ENCODE data around the gene CRYBG3. TPM values are rescaled to one million over a fixed set of nuclear protein-coding genes. Genes with fewer than 3 reads are reported as not detected.

The CRYBG3 gene
- total and polyA plus RNA-seq, 2 donors (not counting 1 experiment from before 2014, with no cell fraction given): 8.7 to 29.9 TPM

GRCh38 chr3:97896129-97896528 lies 74.3 kb downstream of the CRYBG3 start:
- Histone ChIP-seq H3K9ac (ENCODE audit: insufficient read depth, low read length) (no peak overlapping the region), H3K9me3 (ENCODE audit: control insufficient read depth, insufficient read depth, low read depth, low read length) (no peaks in the 10 kb centered on the region), H3K36me3 (ENCODE audit: control insufficient read depth, insufficient read depth, low read length) (no peaks in the 10 kb centered on the region), H3K27ac (ENCODE audit: insufficient read depth, low read length) (no peak overlapping the region), H2AFZ (ENCODE audit: low read length) (no peak overlapping the region), H4K20me1 (ENCODE audit: control insufficient read depth, extremely low read depth, insufficient read depth, low read length) (no peaks in the 10 kb centered on the region), H3K79me2 (ENCODE audit: control insufficient read depth, insufficient read depth, low read length) (no peaks in the 10 kb centered on the region), H3K4me2 (ENCODE audit: extremely low read depth, insufficient read depth, low read length) (no peak overlapping the region), H3K27me3 (ENCODE audit: control insufficient read depth, insufficient read depth, low read length) (no peaks in the 10 kb centered on the region), H3K4me3 (replicated peaks in 1 of 4; ENCODE audit: control extremely low read depth in 1 of 4, insufficient read depth in 1 of 4, low read depth in 3 of 4, low read length in 4 of 4) (no peak overlapping the region), H3K4me1 (ENCODE audit: control insufficient read depth, extremely low read depth, insufficient read depth, low read length) (no peaks in the 10 kb centered on the region)
- TF ChIP-seq EZH2 (IDR thresholded peaks at IDR 0.05; ENCODE audit: low read length, missing control alignments) (no peak), CTCF (conservative IDR thresholded peaks at IDR 0.05 in 1 of 2, IDR thresholded peaks at IDR 0.05 in 1 of 2; ENCODE audit: low read depth in 1 of 2, low read length in 2 of 2) (no peak)
- DNase-seq (ENCODE audit: low read depth in 2 of 2): no peak

DNA sequence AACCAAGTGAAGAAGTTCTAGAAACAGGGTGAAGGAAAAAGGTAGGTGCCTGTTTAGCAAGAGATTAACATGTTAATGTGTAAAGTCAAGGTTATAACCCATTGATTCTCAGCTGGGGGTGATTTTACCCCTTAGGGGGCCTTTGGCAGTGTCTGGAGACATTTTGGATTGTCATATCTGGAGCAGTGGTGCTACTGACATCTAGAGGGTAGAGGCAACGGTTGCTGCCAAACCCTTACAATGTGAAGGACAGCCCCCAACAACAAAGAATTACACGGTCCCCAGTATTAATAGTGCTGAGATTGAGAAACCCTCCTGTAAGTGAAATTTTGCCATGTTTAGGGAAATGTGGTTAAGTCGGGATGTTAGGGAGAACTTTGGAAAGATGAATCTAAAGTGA lies 74.7 kb downstream of the CRYBG3 start:
- no peak overlapping the region for H3K4me3 ChIP-seq (replicated peaks in 1 of 4; ENCODE audit: control extremely low read depth in 1 of 4, insufficient read depth in 1 of 4, low read depth in 3 of 4, low read length in 4 of 4)
- TF ChIP-seq EZH2 (IDR thresholded peaks at IDR 0.05; ENCODE audit: low read length, missing control alignments) (no peak), CTCF (conservative IDR thresholded peaks at IDR 0.05 in 1 of 2, IDR thresholded peaks at IDR 0.05 in 1 of 2; ENCODE audit: low read depth in 1 of 2, low read length in 2 of 2) (no peak)
- no peak overlapping the region for H3K27ac ChIP-seq (ENCODE audit: insufficient read depth, low read length)

GRCh38 chr3:97899331-97899730 lies 77.5 kb downstream of the CRYBG3 start:
- H3K79me2 ChIP-seq (ENCODE audit: control insufficient read depth, insufficient read depth, low read length): no peaks in the 10 kb centered on the region
- TF ChIP-seq EZH2 (IDR thresholded peaks at IDR 0.05; ENCODE audit: low read length, missing control alignments) (no peak), CTCF (conservative IDR thresholded peaks at IDR 0.05 in 1 of 2, IDR thresholded peaks at IDR 0.05 in 1 of 2; ENCODE audit: low read depth in 1 of 2, low read length in 2 of 2) (no peak)
- H3K4me2 ChIP-seq (ENCODE audit: extremely low read depth, insufficient read depth, low read length): no peak overlapping the region
- H3K4me3 ChIP-seq (replicated peaks in 1 of 4; ENCODE audit: control extremely low read depth in 1 of 4, insufficient read depth in 1 of 4, low read depth in 3 of 4, low read length in 4 of 4): no peak overlapping the region
- H2AFZ ChIP-seq (ENCODE audit: low read length): no peak overlapping the region
- DNase-seq (ENCODE audit: low read depth in 2 of 2): no peak
- H3K4me1 ChIP-seq (ENCODE audit: control insufficient read depth, extremely low read depth, insufficient read depth, low read length): no peaks in the 10 kb centered on the region
- H3K9me3 ChIP-seq (ENCODE audit: control insufficient read depth, insufficient read depth, low read depth, low read length): no peaks in the 10 kb centered on the region
- no peaks in the 10 kb centered on the region for H3K27me3 ChIP-seq (ENCODE audit: control insufficient read depth, insufficient read depth, low read length)
- no peak overlapping the region for H3K27ac ChIP-seq (ENCODE audit: insufficient read depth, low read length)
- no peaks in the 10 kb centered on the region for H3K36me3 ChIP-seq (ENCODE audit: control insufficient read depth, insufficient read depth, low read length)
- no peaks in the 10 kb centered on the region for H4K20me1 ChIP-seq (ENCODE audit: control insufficient read depth, extremely low read depth, insufficient read depth, low read length)
- no peak overlapping the region for H3K9ac ChIP-seq (ENCODE audit: insufficient read depth, low read length)

More for the DNA sequence above, 74.7 kb downstream of the CRYBG3 start:
- H3K27me3 ChIP-seq (ENCODE audit: control insufficient read depth, insufficient read depth, low read length): no peaks in the 10 kb centered on the region
- H3K9ac ChIP-seq (ENCODE audit: insufficient read depth, low read length): no peak overlapping the region
- H3K4me1 ChIP-seq (ENCODE audit: control insufficient read depth, extremely low read depth, insufficient read depth, low read length): no peaks in the 10 kb centered on the region
- no peak for DNase-seq (ENCODE audit: low read depth in 2 of 2)
- H3K79me2 ChIP-seq (ENCODE audit: control insufficient read depth, insufficient read depth, low read length): no peaks in the 10 kb centered on the region
- H4K20me1 ChIP-seq (ENCODE audit: control insufficient read depth, extremely low read depth, insufficient read depth, low read length): no peaks in the 10 kb centered on the region
- H3K36me3 ChIP-seq (ENCODE audit: control insufficient read depth, insufficient read depth, low read length): no peaks in the 10 kb centered on the region
- no peak overlapping the region for H2AFZ ChIP-seq (ENCODE audit: low read length)
- no peaks in the 10 kb centered on the region for H3K9me3 ChIP-seq (ENCODE audit: control insufficient read depth, insufficient read depth, low read depth, low read length)
- no peak overlapping the region for H3K4me2 ChIP-seq (ENCODE audit: extremely low read depth, insufficient read depth, low read length)

Measured in fibroblast of lung (primary cell).